H7 (cell line): ENCODE measurements around the gene IL5. TPM values are rescaled to one million over a fixed set of nuclear protein-coding genes. Genes with fewer than 3 reads are reported as not detected.
"Not testable (repeated sequence)": the region's sequence is repeated elsewhere in the genome, so short reads cannot be mapped to it uniquely, and the experiment has no call there.

ENCODE experiments used
- DNase-seq: peaks from one replicate; pipeline ENCODE4 v3.0.0; 2012
- H3K27me3 ChIP-seq: 2 replicates; pipeline ENCODE4 v1.6.0; 2011; ENCODE audit warnings: mild to moderate bottlenecking, low read length; ENCODE audit not compliant: control insufficient read depth, insufficient read depth
- H3K36me3 ChIP-seq: replicated peaks from 2 replicates; pipeline ENCODE4 v1.5.1; 2011; ENCODE audit warnings: low read length; ENCODE audit not compliant: control insufficient read depth, insufficient read depth
- H3K4me3 ChIP-seq: 2 replicates; pipeline ENCODE4 v1.5.1; 2011; ENCODE audit warnings: low read depth, mild to moderate bottlenecking, control low read depth, low read length, moderate library complexity; ENCODE audit not compliant: insufficient read depth
- total RNA-seq: library from RNA; depleted of rRNA; stranded (reverse); fragments of >200 nt; shearing (Covaris generic); gene quantifications from 2 replicates; pipeline ENCODE4 v1.2.3, GENCODE V29; 2014; rRNA removed

IL5 gene
- total RNA-seq = not detected in 2 replicates

- H3K36me3 ChIP-seq = no peaks in the 10 kb centered on the region
- no peaks in the 10 kb centered on the region for H3K27me3 ChIP-seq
- H3K4me3 ChIP-seq = no peak within 1 kb of the TSS
- DNase-seq = no peak
Observed at GRCh38 chr5:132543472-132544201, at the start of gene IL5. IL5 (minus strand) TSS chr5:132543522; CDS start chr5:132543478, 44 bp downstream.

GRCh38 chr5:132592521-132592920 lies 49.2 kb upstream of the IL5 start:
- no peak for DNase-seq
- H3K27me3 ChIP-seq = no peaks in the 10 kb centered on the region
- no peak overlapping the region for H3K4me3 ChIP-seq
- peaks cover 10% of the 10 kb centered on the region for H3K36me3 ChIP-seq

GRCh38 chr5:132591145-132591544 lies 47.8 kb upstream of the IL5 start:
- no peak overlapping the region for H3K4me3 ChIP-seq
- peaks cover 7% of the 10 kb centered on the region for H3K36me3 ChIP-seq
- no peaks in the 10 kb centered on the region for H3K27me3 ChIP-seq
- no peak for DNase-seq

GRCh38 chr5:132589467-132589866 lies 46.1 kb upstream of the IL5 start:
- H3K4me3 ChIP-seq = no peak overlapping the region
- no peaks in the 10 kb centered on the region for H3K27me3 ChIP-seq
- peaks cover 4% of the 10 kb centered on the region for H3K36me3 ChIP-seq
- DNase-seq = no peak

- Histone ChIP-seq H3K36me3 (no peaks in the 10 kb centered on the region; the same call in 1 of the 2 replicates), H3K4me3 (no peak overlapping the region), H3K27me3 (no peaks in the 10 kb centered on the region)
- DNase-seq = no peak
Observed at GRCh38 chr5:132586063-132586462, 42.7 kb upstream of the IL5 start.

GRCh38 chr5:132584560-132584959 lies 41.2 kb upstream of the IL5 start:
- H3K36me3 ChIP-seq, H3K4me3 ChIP-seq, H3K27me3 ChIP-seq, DNase-seq: not testable (repeated sequence)

- Histone ChIP-seq H3K36me3 (peaks cover 3% of the 10 kb centered on the region), H3K4me3 (no peak overlapping the region), H3K27me3 (no peaks in the 10 kb centered on the region)
- DNase-seq = no peak
Observed at GRCh38 chr5:132576123-132576522, 32.8 kb upstream of the IL5 start.

- Histone ChIP-seq H3K4me3 (no peak overlapping the region), H3K27me3 (no peaks in the 10 kb centered on the region), H3K36me3 (peaks cover 5% of the 10 kb centered on the region)
- no peak for DNase-seq
Observed at GRCh38 chr5:132566657-132567056, 23.3 kb upstream of the IL5 start.

- DNase-seq, H3K36me3 ChIP-seq, H3K4me3 ChIP-seq, H3K27me3 ChIP-seq: not testable (repeated sequence)
Observed at GRCh38 chr5:132564555-132564954, 21.2 kb upstream of the IL5 start.

- H3K27me3 ChIP-seq = no peaks in the 10 kb centered on the region
- no peak overlapping the region for H3K4me3 ChIP-seq
- no peak for DNase-seq
- H3K36me3 ChIP-seq = peaks cover 5% of the 10 kb centered on the region
Observed at GRCh38 chr5:132561601-132562000, 18.3 kb upstream of the IL5 start.

- no peak for DNase-seq
- Histone ChIP-seq H3K36me3 (peaks cover under 1% of the 10 kb centered on the region), H3K27me3 (no peaks in the 10 kb centered on the region), H3K4me3 (no peak overlapping the region)
Observed at GRCh38 chr5:132559383-132560060, 16.2 kb upstream of the IL5 start.

GRCh38 chr5:132557478-132558172 lies 14.3 kb upstream of the IL5 start:
- DNase-seq = peak; percentile 55
- no peaks in the 10 kb centered on the region for H3K27me3 ChIP-seq

GRCh38 chr5:132556763-132557477 lies 13.6 kb upstream of the IL5 start, which contains the start of gene RAD50:
RAD50 (plus strand) TSS chr5:132556977; CDS start chr5:132557325, 348 bp downstream.
- H3K27me3 ChIP-seq = no peaks in the 10 kb centered on the region
- DNase-seq = peak; percentile 89
- H3K4me3 ChIP-seq = peak within 1 kb of the TSS; percentile 76
- no peaks in the 10 kb centered on the region for H3K36me3 ChIP-seq

More at GRCh38 chr5:132557478-132558172, 14.3 kb upstream of the IL5 start:
- H3K36me3 ChIP-seq = no peaks in the 10 kb centered on the region
- peak overlapping the region; percentile 76 for H3K4me3 ChIP-seq

GRCh38 chr5:132556153-132556762 lies 12.9 kb upstream of the IL5 start:
- H3K4me3 ChIP-seq = peak overlapping the region; percentile 76
- H3K27me3 ChIP-seq = no peaks in the 10 kb centered on the region
- H3K36me3 ChIP-seq = no peaks in the 10 kb centered on the region
- no peak for DNase-seq
